ENCODE measurements around the gene SEC24D. TPM values are rescaled to one million over a fixed set of nuclear protein-coding genes. Genes with fewer than 3 reads are reported as not detected.

SEC24D gene
- total and polyA plus RNA-seq, 5 experiments from 2014 or later = 7.2 to 19.8 (median 9.8) TPM

DNA sequence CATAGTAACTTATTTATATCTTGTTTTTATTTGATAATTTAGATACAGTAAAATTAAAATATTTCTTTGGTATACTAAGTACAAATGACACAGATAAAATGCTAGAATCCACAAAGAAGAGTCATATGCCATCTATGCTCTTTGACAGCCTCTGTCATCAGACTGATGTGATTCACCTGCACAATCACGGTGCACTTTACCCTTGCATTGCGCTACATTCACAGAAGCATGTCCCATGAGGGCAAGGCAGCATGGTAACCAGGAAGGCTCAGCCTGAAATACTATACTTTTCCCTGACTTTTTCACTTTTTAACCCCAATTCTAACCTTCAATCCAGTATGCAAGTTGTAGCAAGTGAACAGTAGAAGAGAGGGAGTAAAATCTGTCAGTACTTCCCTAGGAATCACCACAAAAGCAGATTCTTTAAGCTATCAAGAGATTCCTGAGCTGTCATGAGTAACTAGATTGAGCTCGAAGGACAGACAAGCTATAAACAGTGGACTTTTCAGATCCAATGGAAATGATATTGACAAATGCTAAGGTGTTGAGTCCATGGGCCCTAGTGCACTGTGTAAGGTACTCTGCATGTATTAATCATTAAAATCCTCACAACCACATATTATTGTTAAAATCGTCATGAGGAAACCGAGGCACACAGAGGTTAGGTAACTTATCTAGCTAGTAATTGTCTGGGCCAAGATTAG is 14.2 kb downstream of the SEC24D start:
- no peaks in the 10 kb centered on the region for H3K9me3 Mint-ChIP-seq
- no peak for ATAC-seq
- H3K27me3 Mint-ChIP-seq = no peaks in the 10 kb centered on the region
- no peak overlapping the region for H3K4me3 Mint-ChIP-seq
- H3K36me3 Mint-ChIP-seq = peaks cover 6 to 30% (median 18%) of the 10 kb centered on the region in 3 donors
- peak overlapping the region in 2 of 10 donors; percentile 32 to 41 for H3K27ac Mint-ChIP-seq
- POLR2A ChIA-PET = no interaction called here
- no peak for DNase-seq
- H3K4me1 Mint-ChIP-seq = peaks cover 4 to 16% (median 8%) of the 10 kb centered on the region in 4 donors

DNA sequence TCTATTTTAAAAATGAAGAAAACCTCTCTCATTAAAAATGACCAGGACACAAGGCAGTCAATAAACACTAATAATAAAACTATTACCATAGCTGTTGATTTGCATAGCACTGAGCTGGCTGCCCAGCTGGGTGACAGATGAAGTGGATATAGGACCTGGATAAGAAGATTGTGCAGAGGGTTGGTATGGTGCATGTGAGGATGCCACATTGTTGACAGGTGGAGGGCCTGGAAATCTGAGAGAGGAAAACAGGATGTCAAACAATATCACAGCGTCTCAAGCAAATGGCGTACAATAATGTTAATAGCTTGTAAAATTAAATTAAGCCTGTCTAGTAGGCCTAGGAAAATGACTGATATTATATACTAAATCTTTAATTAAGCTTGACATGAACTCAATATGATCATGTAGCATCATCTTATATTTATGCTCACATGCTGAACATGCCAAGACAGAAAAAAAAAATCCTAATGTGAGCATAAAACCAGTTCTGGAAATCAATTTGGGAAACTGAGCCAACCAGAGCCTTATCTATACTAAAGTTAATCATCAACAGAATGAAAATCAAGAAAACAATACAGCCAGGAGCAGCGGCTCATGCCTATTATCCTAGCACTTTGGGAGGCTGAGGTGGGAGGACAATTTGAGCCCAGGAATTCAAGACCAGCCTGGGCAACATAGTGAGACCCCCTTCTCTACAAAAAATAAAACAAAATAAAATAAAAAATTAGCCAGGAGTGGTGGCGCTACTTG is 18.6 kb downstream of the SEC24D start:
- peaks cover 14 to 38% (median 15%) of the 10 kb centered on the region in 3 donors for H3K36me3 Mint-ChIP-seq
- no peaks in the 10 kb centered on the region for H3K27me3 Mint-ChIP-seq
- H3K4me1 Mint-ChIP-seq = peaks cover 0 to 7% (median 2%) of the 10 kb centered on the region in 4 donors
- ATAC-seq (no peak), DNase-seq (no peak)
- no peak overlapping the region for H3K27ac Mint-ChIP-seq
- no peak overlapping the region for H3K4me3 Mint-ChIP-seq
- H3K9me3 Mint-ChIP-seq = no peaks in the 10 kb centered on the region
- POLR2A ChIA-PET = no interaction called here

DNA sequence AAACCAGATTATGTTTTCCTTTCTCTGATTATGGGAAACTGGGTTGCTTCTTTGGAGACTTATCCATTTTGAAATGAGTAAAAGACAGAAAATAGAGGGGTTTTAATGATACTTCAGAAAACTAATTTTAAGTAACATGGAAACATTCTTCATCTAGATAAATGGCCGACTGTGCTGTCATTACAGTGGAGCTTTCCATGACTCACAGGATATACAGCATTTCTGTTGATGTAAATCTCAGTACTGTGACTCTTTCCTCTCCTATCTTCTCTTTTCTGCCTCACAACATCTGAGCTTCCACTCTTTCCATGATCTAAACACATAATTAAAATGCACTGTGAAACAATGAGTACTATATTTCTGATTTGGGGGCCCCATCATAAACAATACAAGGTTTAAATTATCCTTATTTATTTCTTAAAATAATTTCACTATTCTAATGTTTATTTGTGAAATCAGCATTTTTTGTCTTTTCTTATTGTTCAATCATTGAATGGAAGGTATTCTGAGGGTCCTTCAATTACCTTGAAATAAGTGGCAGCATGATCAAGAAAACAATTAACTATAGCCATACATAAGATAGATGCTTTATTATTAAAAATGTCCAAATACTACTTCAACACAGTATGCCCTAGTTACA is 19.3 kb downstream of the SEC24D start:
- POLR2A ChIA-PET = no interaction called here
- no peaks in the 10 kb centered on the region for H3K27me3 Mint-ChIP-seq
- peaks cover 17 to 40% (median 19%) of the 10 kb centered on the region in 3 donors for H3K36me3 Mint-ChIP-seq
- no peak overlapping the region for H3K27ac Mint-ChIP-seq
- DNase-seq (no peak), ATAC-seq (no peak)
- no peak overlapping the region for H3K4me3 Mint-ChIP-seq
- peaks cover 0 to 2% (median 2%) of the 10 kb centered on the region in 4 donors for H3K4me1 Mint-ChIP-seq
- H3K9me3 Mint-ChIP-seq = no peaks in the 10 kb centered on the region

DNA sequence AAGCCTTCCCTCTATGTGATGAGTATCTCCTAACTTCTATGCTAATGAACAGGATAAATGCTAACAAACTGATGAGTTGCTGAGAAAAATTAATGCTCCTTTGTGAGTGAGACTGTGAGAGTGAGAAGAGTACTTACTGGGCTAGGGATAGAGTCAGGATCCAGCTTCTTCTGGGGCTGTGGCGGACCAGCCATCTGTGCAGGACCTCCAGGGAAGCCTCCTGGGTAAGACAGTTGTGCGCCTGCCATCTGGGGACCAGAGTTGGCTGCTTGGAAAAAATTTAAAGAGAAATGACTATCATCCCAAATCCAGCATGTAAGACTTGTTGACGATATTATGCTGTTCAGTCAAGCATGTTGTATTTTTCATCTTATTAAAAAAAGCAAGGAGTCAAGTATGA is 21.0 kb downstream of the SEC24D start:
- no peak for ATAC-seq
- no peak for DNase-seq
- POLR2A ChIA-PET = no interaction called here
- no peak overlapping the region for H3K27ac Mint-ChIP-seq
- peaks cover 0 to 2% (median under 1%) of the 10 kb centered on the region in 4 donors for H3K4me1 Mint-ChIP-seq
- no peak overlapping the region for H3K4me3 Mint-ChIP-seq
- peaks cover 20 to 56% (median 25%) of the 10 kb centered on the region in 3 donors for H3K36me3 Mint-ChIP-seq
- no peaks in the 10 kb centered on the region for H3K27me3 Mint-ChIP-seq
- no peaks in the 10 kb centered on the region for H3K9me3 Mint-ChIP-seq

DNA sequence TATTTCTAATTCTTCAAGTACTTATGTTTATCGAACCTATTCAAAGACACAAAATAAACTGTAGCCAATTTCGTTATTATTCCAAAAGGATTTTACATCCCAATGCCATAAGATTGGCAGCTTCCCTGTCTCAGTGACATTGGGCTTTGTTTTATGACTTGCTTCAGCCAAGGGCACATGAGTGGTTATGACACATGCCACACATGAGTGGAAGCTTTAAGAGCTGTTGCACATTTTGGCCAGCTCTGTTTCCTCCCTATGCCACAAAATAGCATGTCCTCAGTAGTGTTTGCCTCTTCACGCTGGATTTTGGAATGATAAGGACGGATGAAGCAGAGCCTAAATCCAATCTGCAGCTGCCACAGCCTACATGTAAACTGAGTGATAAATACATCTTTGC is 21.9 kb downstream of the SEC24D start:
- Mint-ChIP-seq H3K4me3 (no peak overlapping the region), H3K9me3 (no peaks in the 10 kb centered on the region), H3K36me3 (peaks cover 20 to 60% (median 25%) of the 10 kb centered on the region in 3 donors), H3K27ac (no peak overlapping the region), H3K4me1 (peaks cover 0 to 2% (median under 1%) of the 10 kb centered on the region in 4 donors), H3K27me3 (no peaks in the 10 kb centered on the region)
- POLR2A ChIA-PET = no interaction called here
- ATAC-seq (no peak), DNase-seq (no peak)

DNA sequence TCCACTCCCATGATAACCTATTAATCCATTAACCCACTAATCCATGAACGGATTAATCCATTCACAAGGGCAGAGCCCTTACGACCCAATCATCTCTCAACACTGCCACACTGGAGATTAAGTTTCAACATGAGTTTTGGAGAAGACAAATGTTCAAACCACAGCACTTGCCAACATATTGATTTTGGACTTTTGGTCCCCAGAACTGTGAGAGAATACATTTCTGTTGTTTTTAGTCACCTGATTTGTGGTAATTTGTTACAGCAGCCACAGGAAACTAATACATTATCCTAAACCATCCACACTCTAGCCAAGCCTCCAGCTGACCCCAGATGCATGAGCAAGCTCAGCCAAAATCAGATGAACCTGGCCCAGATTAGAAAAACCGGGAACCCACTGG is 22.4 kb downstream of the SEC24D start:
- no peak overlapping the region for H3K4me3 Mint-ChIP-seq
- DNase-seq = no peak
- peaks cover 20 to 65% (median 25%) of the 10 kb centered on the region in 3 donors for H3K36me3 Mint-ChIP-seq
- POLR2A ChIA-PET = no interaction called here
- no peaks in the 10 kb centered on the region for H3K9me3 Mint-ChIP-seq
- H3K27ac Mint-ChIP-seq = no peak overlapping the region
- no peaks in the 10 kb centered on the region for H3K27me3 Mint-ChIP-seq
- peaks cover 0 to 2% (median under 1%) of the 10 kb centered on the region in 4 donors for H3K4me1 Mint-ChIP-seq
- ATAC-seq = no peak

DNA sequence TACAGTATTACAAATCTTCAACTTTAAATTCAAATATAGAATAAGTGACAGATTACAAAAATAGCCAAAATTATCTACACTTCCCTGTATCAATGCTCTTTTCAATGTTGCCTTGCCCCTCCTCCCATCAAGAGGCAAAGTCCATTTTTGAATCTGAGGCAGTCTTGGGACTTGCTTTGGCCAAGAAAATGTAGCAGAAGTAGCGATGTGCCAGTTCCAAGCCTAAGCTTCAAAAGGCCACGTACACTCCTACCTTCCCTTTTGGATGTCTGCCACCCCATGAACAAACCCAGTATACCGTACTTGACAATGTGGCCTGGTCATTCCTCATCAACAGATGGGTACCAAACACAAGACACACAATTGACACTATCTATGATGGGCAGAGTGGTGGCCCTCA is 24.1 kb downstream of the SEC24D start:
- Mint-ChIP-seq H3K36me3 (peaks cover 20 to 78% (median 31%) of the 10 kb centered on the region in 3 donors), H3K4me1 (peaks cover 0 to 2% (median 0%) of the 10 kb centered on the region in 4 donors), H3K4me3 (no peak overlapping the region), H3K27me3 (no peaks in the 10 kb centered on the region), H3K27ac (no peak overlapping the region), H3K9me3 (no peaks in the 10 kb centered on the region)
- DNase-seq (no peak), ATAC-seq (no peak)
- POLR2A ChIA-PET = no interaction called here

DNA sequence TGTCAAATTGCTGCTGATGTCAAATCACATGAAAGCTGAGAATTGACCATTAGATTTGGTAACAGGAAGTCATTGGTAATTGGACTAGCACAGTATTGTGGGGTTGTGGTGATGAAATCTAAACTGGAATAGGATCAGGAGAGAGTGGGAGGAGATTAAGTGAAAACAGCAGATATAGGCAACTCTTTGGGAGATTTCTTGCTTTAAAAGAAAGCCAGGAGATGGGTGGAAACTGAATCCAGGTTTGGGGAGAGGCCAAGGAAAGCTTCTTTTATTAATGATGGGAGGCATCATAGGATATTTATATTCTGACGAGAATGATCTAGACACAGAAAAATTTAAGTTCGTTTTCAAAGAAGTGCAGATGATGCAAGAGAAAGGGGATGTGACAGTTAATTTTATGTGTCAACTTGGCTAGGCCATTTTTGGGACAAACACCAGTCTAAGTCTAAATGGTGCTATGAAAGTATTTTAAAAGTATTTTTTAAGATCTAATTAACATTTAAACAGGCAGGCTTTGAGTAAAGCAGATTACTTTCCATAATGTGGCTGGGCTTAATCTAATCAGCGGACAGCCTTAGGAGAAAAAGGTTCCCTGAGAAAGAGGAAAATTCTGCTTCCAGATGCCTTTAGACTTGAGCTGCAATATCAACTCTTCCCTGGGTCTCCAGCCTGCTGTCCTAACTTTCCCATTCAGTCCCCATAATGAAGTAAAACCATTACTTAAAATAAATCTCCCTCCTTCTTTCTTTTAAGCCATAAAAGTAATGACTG is 24.7 kb downstream of the SEC24D start:
- POLR2A ChIA-PET = no interaction called here
- peaks cover 0 to 2% (median 0%) of the 10 kb centered on the region in 4 donors for H3K4me1 Mint-ChIP-seq
- H3K27ac Mint-ChIP-seq = no peak overlapping the region
- DNase-seq (no peak), ATAC-seq (no peak)
- H3K9me3 Mint-ChIP-seq = no peaks in the 10 kb centered on the region
- H3K36me3 Mint-ChIP-seq = peaks cover 20 to 82% (median 31%) of the 10 kb centered on the region in 3 donors
- no peaks in the 10 kb centered on the region for H3K27me3 Mint-ChIP-seq
- H3K4me3 Mint-ChIP-seq = no peak overlapping the region

DNA sequence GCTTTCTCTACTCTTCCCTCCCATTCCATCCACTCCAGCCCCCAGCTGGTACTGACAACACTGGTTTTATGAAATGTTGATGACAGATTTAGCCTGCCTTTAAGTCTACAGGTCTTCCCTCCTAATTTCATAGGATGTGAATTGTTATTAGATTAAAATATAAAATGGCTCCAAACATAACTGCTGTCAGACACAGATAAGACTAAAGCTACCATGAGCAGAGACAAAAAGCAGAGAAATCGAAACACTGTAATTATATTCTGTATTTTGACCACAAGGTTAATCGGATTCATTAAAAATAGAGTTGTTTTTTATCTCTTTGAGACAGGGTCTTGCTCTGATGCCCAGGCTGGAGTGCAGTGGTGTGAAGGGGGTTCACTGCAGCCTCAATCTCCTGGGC is 28.3 kb downstream of the SEC24D start:
- H3K27me3 Mint-ChIP-seq = no peaks in the 10 kb centered on the region

DNA sequence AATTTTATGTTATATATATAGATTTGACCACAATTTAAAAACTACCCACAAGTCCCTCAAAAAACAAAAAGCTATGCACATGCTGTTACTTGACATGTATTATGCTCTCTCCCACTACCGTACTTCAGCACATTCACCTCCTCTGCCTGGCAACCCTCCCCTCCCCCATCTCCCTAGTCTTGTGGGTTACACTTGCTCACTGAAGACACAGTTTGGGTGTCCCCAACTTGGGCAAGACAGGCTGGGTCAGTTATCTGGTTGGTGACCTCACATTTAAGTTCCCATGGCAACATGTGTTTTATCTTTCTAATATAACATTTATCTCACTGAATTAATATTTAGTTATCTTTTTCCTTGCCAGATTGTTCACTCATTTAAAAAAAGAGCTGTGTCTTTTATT is 32.7 kb downstream of the SEC24D start:
- peaks cover 7 to 64% (median 29%) of the 10 kb centered on the region in 3 donors for H3K36me3 Mint-ChIP-seq

More for the DNA sequence above, 28.3 kb downstream of the SEC24D start:
- ATAC-seq (no peak), DNase-seq (no peak)
- Mint-ChIP-seq H3K4me3 (no peak overlapping the region), H3K4me1 (peaks cover 0 to 1% (median 0%) of the 10 kb centered on the region in 4 donors), H3K27ac (peak overlapping the region in 1 of 10 donors; percentile 69), H3K9me3 (no peaks in the 10 kb centered on the region), H3K36me3 (peaks cover 6 to 71% (median 27%) of the 10 kb centered on the region in 3 donors)
- POLR2A ChIA-PET = no interaction called here

DNA sequence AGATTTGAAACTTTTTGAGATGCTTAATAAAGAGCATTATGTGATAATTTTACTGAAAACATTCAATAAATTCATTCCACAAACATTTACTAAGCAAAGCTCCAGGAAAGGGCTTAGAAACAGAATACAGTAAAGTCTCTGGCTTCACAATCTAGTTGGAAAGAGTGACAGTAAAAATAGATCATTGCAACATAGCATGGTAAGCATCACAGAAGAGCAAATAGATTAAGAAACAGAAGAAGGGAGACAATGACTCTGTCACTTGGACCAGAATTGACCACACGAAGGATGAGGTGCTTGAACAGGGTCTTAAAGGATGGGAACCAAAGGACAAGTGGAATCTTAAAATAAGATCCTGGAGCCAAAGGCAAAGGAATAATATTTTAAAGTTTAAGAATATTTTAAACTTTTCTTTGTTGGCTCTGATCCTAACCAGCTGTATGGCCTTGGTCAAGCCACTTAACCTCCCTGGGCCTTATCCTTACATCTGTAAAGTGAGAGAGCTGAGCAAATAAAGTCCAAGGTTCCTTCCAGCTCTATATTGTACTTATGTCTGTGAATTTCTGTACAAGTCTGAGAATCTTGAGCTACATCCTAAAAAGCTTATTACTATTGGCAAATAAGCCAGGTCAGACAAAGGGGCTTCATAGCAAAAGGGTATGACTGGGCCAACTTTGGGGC is 33.9 kb downstream of the SEC24D start:
- ATAC-seq (no peak), DNase-seq (no peak)
- H3K4me1 Mint-ChIP-seq = peaks cover 0 to 1% (median 0%) of the 10 kb centered on the region in 4 donors
- POLR2A ChIA-PET = no interaction called here
- no peak overlapping the region for H3K4me3 Mint-ChIP-seq
- H3K9me3 Mint-ChIP-seq = no peaks in the 10 kb centered on the region
- H3K27ac Mint-ChIP-seq = no peak overlapping the region
- H3K27me3 Mint-ChIP-seq = no peaks in the 10 kb centered on the region
- peaks cover 10 to 64% (median 27%) of the 10 kb centered on the region in 3 donors for H3K36me3 Mint-ChIP-seq

More for the DNA sequence above, 32.7 kb downstream of the SEC24D start:
- H3K27ac Mint-ChIP-seq = no peak overlapping the region
- H3K4me1 Mint-ChIP-seq = peaks cover 0 to 1% (median 0%) of the 10 kb centered on the region in 4 donors
- DNase-seq (no peak), ATAC-seq (no peak)
- H3K27me3 Mint-ChIP-seq = no peaks in the 10 kb centered on the region
- no peaks in the 10 kb centered on the region for H3K9me3 Mint-ChIP-seq
- no peak overlapping the region for H3K4me3 Mint-ChIP-seq
- POLR2A ChIA-PET = no interaction called here
